Stimulated activated naive CD8-positive, alpha-beta T cell treated with anti-CD3 and anti-CD28 coated beads, Interleukin-15, Interleukin-2, amounts not matched to agents 100 ng/mL and 50 ng/mL, for 24 hours (primary cell): ENCODE measurements around the gene ALDH2.

Experiments
- H3K27ac Mint-ChIP-seq: one replicate; pipeline ENCODE4 v1.8.0; 2021; ENCODE audit warnings: mild to moderate bottlenecking, mixed read lengths
- H3K27me3 Mint-ChIP-seq: one replicate; pipeline ENCODE4 v1.8.0; 2021; ENCODE audit warnings: mixed read lengths
- H3K36me3 Mint-ChIP-seq: one replicate; pipeline ENCODE4 v1.8.0; 2021; ENCODE audit warnings: low read depth, mixed read lengths
- H3K4me1 Mint-ChIP-seq: one replicate; pipeline ENCODE4 v1.8.0; 2021; ENCODE audit warnings: low read depth, mixed read lengths
- H3K4me3 Mint-ChIP-seq: one replicate; pipeline ENCODE4 v1.8.0; 2021; ENCODE audit warnings: mild to moderate bottlenecking, mixed read lengths
- H3K9me3 Mint-ChIP-seq: one replicate; pipeline ENCODE4 v1.8.0; 2021; ENCODE audit warnings: mixed read lengths

ALDH2 gene

GRCh38 chr12:111841750-111842555 lies 75.2 kb downstream of the ALDH2 start, which contains the start of gene MAPKAPK5:
TSS of gene MAPKAPK5 (plus strand) at chr12:111842228. CDS start at chr12:111842734, 506 bp downstream.
- H3K36me3 Mint-ChIP-seq: peaks cover 46% of the 10 kb centered on the region
- peak within 1 kb of the TSS; percentile 98 for H3K27ac Mint-ChIP-seq
- H3K4me3 Mint-ChIP-seq: peak within 1 kb of the TSS; percentile 95
- H3K27me3 Mint-ChIP-seq: no peaks in the 10 kb centered on the region
- H3K4me1 Mint-ChIP-seq: peaks cover 66% of the 10 kb centered on the region
- no peaks in the 10 kb centered on the region for H3K9me3 Mint-ChIP-seq

DNA sequence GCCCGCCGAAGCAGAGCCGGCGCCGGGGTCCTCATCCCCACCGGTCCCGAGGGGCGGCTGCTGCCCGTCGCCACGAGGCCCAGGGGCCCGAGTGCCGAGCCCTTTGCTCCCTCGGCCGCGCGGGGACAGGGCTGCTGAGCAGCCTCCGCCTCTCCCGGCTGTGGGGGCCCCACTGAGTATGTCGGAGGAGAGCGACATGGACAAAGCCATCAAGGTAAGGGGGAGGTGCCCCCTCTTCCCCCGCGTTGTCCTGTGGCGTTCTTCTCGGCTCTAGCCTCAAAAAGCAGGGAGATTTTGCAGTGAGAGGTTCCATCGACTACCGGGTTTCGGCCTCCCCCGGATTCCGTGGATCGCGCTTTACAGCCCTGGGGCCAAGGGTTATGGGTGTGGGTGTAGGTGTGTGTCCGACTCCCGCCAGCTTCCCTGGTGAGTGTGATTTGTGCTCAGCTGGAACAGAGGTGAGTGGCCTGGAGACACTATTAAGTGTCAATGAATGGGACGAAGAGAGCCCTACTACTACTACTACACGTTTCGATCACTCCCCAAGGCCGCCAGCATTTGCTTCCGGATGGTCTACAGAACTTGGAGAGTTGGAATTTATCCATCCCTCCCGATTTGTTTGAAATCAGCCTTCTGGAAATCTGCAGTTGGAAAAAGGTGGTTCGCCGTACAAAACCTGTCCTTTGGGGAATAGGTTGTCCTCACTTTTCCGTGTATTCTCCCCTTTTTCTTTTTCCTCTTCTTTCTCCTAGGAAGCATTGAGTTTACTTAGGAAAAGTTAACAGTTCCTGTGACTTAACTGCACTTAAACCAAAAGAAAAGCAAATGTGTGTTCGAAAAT lies 76.0 kb downstream of the ALDH2 start:
- Mint-ChIP-seq H3K27ac (peak overlapping the region; percentile 96), H3K36me3 (peaks cover 54% of the 10 kb centered on the region), H3K4me3 (peak overlapping the region; percentile 95), H3K9me3 (no peaks in the 10 kb centered on the region), H3K27me3 (no peaks in the 10 kb centered on the region), H3K4me1 (peaks cover 72% of the 10 kb centered on the region)

GRCh38 chr12:111846016-111846415 lies 79.3 kb downstream of the ALDH2 start:
- Mint-ChIP-seq H3K4me1 (peaks cover 55% of the 10 kb centered on the region), H3K27ac (no peak overlapping the region)

GRCh38 chr12:111850526-111850925 lies 83.8 kb downstream of the ALDH2 start:
- no peak overlapping the region for H3K4me3 Mint-ChIP-seq

More at GRCh38 chr12:111846016-111846415, 79.3 kb downstream of the ALDH2 start:
- Mint-ChIP-seq H3K36me3 (peaks cover 51% of the 10 kb centered on the region), H3K27me3 (no peaks in the 10 kb centered on the region), H3K4me3 (no peak overlapping the region), H3K9me3 (no peaks in the 10 kb centered on the region)

DNA sequence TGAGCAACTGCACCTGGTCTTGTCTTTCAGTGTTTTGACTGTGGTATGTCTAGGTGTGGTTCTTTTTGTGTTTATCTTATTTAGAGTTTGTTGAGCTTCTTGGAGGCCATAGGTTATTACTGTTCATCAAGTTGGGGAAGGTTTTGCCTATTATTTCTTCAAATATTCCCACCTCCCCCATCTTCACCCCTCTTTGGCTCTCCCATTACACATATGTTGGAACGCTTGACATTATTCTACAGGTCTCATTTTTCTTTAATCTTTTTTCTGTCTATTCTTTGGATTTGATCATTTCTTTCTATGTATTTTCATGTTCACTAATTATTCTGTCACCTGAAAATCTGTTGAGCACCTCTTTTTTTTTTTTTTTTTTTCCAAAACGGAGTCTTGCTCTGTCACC lies 91.5 kb downstream of the ALDH2 start:
- Mint-ChIP-seq H3K36me3 (peaks cover 47% of the 10 kb centered on the region), H3K4me3 (no peak overlapping the region), H3K4me1 (peaks cover 31% of the 10 kb centered on the region), H3K27me3 (no peaks in the 10 kb centered on the region), H3K27ac (no peak overlapping the region), H3K9me3 (no peaks in the 10 kb centered on the region)

More at GRCh38 chr12:111850526-111850925, 83.8 kb downstream of the ALDH2 start:
- Mint-ChIP-seq H3K27me3 (no peaks in the 10 kb centered on the region), H3K4me1 (peaks cover 45% of the 10 kb centered on the region), H3K36me3 (peaks cover 61% of the 10 kb centered on the region), H3K27ac (no peak overlapping the region), H3K9me3 (no peaks in the 10 kb centered on the region)

DNA sequence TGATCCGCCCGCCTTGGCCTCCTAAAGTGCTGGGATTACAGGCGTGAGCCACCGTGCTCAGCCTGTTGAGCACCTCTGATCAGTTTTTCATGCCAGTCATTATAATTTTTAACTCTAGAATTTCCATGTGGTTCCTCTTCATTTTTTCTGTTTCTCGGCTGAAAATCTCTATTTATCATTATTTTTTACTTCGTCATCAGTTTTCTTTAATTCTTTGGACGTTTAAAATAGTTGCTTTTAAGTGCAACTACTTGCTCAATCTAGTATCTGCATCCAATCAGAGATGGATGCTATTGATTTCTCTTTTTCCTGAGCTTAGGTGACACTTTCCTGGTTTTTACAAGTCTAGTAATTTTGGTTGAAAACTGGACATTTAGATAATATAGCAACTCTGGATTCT lies 92.0 kb downstream of the ALDH2 start:
- Mint-ChIP-seq H3K4me3 (no peak overlapping the region), H3K36me3 (peaks cover 49% of the 10 kb centered on the region), H3K27ac (no peak overlapping the region)

DNA sequence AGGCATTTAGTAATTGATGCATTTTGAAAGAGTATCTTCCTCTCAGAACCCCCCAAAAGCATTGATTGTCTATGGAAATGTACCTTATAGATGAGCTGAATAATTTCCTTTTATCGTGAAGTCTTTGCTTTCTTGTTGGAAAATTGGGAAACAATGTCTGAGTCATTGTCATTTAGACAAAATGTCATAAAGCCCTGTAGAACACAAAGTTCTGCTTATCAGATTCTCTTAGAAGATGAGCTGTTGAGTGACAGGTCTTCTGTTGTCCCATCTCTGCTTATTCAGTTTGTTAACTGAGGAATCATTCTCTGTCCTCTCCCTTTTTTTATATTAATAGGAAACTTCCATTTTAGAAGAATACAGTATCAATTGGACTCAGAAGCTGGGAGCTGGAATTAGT lies 98.2 kb downstream of the ALDH2 start:
- no peak overlapping the region for H3K4me3 Mint-ChIP-seq
- no peak overlapping the region for H3K27ac Mint-ChIP-seq
- peaks cover 59% of the 10 kb centered on the region for H3K36me3 Mint-ChIP-seq
- H3K9me3 Mint-ChIP-seq: no peaks in the 10 kb centered on the region
- H3K4me1 Mint-ChIP-seq: peaks cover 16% of the 10 kb centered on the region
- H3K27me3 Mint-ChIP-seq: no peaks in the 10 kb centered on the region

More for the DNA sequence above, 92.0 kb downstream of the ALDH2 start:
- no peaks in the 10 kb centered on the region for H3K27me3 Mint-ChIP-seq
- H3K4me1 Mint-ChIP-seq: peaks cover 31% of the 10 kb centered on the region
- no peaks in the 10 kb centered on the region for H3K9me3 Mint-ChIP-seq
